Measurements from ENCODE around the gene STPG1.

STPG1 gene

DNA sequence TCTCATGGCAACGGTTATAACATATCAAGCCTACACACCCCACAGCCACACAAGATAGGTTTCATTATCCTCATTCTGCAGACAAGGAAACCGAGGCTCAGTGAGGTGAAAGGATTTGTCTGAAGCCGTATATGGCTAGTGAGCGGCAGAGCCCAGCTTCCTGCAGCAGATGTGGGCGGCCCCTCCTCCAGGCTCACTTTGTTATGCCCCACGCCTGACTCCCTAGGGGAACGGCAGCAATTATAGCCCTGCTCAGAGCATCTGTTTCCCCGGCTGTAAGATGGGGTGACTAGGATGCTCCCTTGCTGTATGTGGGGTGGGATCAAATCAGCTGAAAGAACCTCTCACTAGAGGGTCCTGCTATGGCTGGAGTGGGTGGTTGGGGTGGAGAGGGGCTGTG lies 72.3 kb downstream of the STPG1 start:
- DNase-seq (ENCODE audit: low spot score), result no peak

- DNase-seq (ENCODE audit: low spot score), result no peak
These were observed 72.8 kb downstream of the STPG1 start for GRCh38 chr1:24340770-24341169.

DNA sequence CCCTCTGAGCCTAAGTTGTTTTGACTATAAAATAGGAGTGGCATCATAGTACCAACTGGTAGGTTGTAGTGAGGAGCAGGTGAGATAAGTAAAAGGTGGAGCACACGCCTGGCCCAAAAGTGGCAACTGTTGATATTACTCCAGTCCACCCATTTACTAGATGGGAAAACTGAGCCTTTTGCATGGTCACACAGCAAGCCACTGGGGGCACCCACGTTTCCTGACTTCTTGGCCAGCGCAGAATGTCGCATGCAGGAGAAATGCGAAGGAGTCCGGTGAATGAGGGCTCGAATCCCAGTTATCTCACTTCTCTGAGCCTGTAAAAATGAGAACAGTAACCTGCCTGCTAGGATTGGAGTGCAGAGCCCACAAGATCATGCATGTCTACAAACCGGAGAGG lies 73.6 kb downstream of the STPG1 start:
- DNase-seq (ENCODE audit: low spot score), result no peak

GRCh38 chr1:24338447-24338846 lies 75.1 kb downstream of the STPG1 start:
- DNase-seq (ENCODE audit: low spot score), result no peak

DNA sequence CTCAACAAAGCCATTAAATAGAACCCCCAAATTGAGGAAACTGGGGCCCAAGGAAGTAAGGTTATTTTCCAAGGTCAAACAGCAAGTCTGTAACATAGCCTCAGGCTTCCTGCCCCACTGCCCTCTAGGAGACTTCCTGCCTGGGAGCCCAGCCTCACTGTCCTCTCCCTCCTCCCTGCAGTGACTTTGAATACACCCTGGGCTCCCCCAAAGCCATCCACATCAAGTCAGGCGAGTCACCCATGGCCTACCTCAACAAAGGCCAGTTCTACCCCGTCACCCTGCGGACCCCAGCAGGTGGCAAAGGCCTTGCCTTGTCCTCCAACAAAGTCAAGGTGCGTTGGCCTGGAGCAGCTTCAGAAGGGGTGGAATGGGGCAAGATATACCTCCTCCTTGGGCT lies 76.1 kb downstream of the STPG1 start:
- no peak for DNase-seq (ENCODE audit: low spot score)

DNA sequence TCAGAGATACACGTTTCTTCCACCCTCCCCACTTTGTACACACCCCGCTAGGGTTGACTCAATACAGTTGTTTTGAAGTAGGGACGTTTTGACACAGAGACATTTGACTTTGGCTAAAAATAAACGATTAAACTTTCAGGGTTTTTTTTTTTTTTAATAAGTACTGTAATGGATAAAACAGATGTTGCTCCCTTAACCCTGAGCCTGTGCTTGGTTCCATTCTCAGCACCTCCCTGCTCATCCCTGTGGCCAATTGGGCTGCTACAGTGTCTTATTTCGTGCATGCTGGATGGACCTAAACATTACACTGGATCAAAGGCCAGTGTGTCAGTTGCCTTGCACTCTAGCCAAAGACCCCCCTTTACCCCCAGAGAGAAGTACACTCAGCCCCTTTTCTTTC lies 77.5 kb downstream of the STPG1 start:
- DNase-seq (ENCODE audit: low spot score), result no peak

GRCh38 chr1:24331961-24332673 lies 81.5 kb downstream of the STPG1 start:
- DNase-seq (ENCODE audit: low spot score), result no peak

DNA sequence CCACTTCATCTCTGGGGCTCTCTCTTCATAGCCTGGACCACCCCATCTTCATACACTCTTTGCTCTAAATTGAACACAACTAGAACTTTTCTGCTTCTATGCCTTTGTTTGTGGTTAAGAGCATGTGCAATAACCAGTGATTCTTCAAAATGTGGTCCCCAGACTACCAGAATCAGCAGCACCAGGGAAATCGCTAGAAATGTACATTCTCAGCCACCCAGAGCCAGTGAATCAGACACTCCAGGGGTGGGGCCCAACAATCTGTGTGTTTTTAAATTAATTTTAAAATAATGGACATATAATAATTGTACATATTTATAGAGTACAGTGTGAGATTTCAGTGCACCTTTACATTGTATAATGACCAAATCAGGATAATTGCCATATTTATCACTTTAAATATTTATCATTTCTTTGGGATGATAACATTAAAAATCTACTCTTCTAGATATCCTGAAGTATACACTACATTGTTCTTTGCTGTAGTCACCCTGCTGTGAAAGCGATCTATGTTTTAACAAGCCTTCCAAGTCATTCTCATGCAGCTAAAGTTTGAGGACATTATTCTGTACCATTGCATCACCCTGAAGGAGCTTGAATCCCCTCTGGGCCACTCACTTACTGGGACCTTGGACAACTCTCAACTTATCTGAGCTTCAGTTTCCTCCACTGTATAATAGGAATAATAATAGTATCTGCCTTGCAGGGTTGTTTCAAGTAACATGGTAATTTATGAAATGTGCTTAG lies 83.6 kb downstream of the STPG1 start:
- no peak for DNase-seq (ENCODE audit: low spot score)

DNA sequence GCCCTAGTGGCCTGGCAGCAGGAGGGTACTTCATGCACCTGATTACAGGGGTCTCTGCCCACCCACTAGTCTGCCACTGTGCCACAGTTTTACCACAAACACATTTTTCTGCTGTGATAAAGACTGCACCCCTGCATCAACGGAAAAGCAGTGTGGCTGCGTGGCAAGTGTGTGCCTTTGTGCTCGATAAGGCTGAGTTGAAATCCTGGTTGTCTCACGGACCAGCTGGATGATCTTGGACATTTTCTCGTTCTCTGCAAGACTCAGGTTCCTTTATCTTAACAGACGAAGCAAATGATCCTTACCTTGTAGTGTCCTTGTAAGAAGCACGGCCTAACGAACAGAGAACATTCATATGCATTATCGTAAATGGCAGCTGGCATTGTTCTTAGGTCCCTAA lies 84.3 kb downstream of the STPG1 start:
- DNase-seq (ENCODE audit: low spot score), result no peak

GRCh38 chr1:24327891-24328290 lies 85.7 kb downstream of the STPG1 start:
- no peak for DNase-seq (ENCODE audit: low spot score)

- no peak for DNase-seq (ENCODE audit: low spot score)
These were observed 86.1 kb downstream of the STPG1 start for GRCh38 chr1:24327486-24327885.

GRCh38 chr1:24325587-24326449 lies 87.8 kb downstream of the STPG1 start:
- no peak for DNase-seq (ENCODE audit: low spot score)

- no peak for DNase-seq (ENCODE audit: low spot score)
These were observed 88.7 kb downstream of the STPG1 start for GRCh38 chr1:24324903-24325302.

GRCh38 chr1:24323281-24323680 lies 90.3 kb downstream of the STPG1 start:
- no peak for DNase-seq (ENCODE audit: low spot score)

- no peak for DNase-seq (ENCODE audit: low spot score)
These were observed 91.0 kb downstream of the STPG1 start for GRCh38 chr1:24322470-24323177.

DNA sequence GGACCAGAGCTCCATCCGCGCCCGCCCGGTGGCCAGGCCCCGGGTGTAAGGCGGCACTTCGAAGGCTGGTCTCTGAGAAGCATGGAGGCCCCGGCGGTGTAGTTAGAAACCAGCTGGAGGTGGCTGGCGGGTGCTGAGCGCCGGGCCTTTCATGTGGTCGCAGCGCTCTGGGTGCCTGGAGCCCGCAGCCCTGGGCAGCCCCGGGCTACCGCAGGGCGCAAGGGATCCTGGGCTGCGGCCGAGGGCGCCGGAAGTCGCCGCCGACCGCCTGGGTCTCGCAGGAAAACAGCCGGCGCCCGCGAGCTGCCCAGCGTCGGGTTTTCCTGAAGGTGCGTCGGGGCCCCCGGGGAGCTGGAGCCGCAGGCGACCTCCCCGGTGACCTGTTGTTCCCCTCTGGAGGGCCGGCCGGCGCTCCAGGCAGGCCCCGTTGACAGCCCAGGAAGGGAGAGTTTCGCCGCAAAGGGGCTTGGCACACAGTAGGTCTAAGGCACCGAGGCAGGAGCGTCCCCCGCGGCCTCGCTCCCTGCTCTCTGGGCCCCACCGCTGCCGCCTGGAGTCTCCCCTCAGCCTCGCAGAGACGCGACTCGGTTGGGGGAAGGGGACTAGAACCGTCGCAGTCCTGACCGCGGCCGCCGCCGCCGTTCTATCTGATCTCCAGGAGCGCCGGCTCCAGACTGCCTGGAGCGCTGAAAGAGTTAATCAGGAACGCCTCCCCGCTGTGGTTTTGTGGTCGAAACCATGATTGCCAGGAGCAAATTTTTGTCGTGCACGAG lies 91.7 kb downstream of the STPG1 start:
- DNase-seq (ENCODE audit: low spot score), result peak; percentile 69

DNA sequence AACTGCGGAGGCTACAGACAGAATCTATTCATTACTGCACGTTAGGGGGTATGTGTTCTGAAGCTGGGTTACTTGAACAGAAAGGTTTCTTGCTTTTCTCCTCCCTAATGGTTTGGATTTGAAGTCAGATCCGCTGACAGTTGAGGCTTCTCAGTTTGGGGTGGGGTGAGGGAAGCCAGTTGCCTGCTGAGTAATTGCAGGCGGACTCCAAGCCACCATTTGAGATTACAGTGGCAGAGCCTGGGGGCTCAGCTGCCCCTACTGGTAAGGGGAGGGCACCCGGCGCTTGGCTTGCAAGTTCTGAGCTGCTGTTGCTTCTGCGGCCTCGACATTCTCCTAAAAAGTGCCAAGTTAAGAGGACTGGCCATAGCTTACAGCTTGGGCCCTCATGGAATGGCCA lies 92.5 kb downstream of the STPG1 start:
- DNase-seq (ENCODE audit: low spot score), result no peak

DNA sequence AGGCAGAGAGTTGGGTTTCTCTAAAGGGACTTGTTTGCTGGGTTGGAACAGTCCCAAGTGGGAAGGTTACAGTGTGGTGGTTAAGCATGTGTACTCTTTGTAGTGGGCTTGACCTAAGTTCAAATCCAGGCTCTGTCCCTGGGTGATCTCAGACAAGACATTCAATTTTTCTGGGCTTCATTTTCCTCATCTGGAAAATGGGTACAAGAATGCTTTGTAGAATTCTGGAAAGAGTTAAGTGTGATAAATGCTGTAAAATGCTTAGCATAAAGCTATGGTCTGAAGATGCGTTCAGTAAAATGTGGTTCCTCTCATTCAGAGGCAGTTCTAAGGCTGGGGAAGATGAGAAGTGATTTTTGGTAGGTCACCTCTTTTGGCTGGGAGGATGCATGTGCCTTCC lies 93.6 kb downstream of the STPG1 start:
- DNase-seq (ENCODE audit: low spot score), result no peak

DNA sequence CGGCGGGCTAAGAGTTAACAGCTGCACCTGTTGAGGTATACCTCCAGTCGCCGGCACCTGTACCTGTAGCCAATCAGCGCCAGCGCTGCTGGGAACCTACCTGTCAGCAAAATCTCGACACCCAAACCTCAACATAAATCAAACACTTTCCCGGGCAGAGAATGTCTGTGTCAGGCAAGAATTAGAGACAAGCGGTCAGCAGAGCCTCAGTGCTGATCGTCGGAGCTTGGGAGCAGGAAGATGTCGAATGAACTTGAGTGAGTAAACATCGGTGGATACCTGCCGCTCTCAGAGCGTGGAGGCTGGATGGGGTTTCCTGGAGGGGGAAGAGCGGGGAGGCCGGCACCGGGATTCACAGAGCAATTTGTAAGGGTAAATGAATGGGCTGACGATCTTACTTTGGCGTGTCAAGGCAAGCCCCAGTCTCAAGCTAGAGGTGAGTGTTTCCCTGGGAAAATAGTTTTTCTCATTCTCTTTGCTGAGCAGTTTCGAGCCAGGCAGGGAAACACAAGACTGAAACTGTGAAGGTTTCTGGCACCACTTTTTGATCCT lies 94.2 kb downstream of the STPG1 start, which contains the start of gene GRHL3:
Gene GRHL3, plus strand, starts transcription at position 46 of the 552 bp plus-strand sequence. Its CDS starts 195 bp downstream, at position 241.
- DNase-seq (ENCODE audit: low spot score), result no peak

GRCh38 chr1:24318615-24319311 lies 94.8 kb downstream of the STPG1 start:
- DNase-seq (ENCODE audit: low spot score), result no peak
